HG02870 (cell line): ENCODE results near the gene DAB2IP.

Experiments
- ATAC-seq: cut with Tn5 transposase; IDR thresholded peaks from one replicate; pipeline ENCODE4 v1.9.1; 2021; ENCODE audit warnings: mild to moderate bottlenecking, moderate library complexity; ENCODE audit not compliant: unreplicated experiment

DAB2IP gene

DNA sequence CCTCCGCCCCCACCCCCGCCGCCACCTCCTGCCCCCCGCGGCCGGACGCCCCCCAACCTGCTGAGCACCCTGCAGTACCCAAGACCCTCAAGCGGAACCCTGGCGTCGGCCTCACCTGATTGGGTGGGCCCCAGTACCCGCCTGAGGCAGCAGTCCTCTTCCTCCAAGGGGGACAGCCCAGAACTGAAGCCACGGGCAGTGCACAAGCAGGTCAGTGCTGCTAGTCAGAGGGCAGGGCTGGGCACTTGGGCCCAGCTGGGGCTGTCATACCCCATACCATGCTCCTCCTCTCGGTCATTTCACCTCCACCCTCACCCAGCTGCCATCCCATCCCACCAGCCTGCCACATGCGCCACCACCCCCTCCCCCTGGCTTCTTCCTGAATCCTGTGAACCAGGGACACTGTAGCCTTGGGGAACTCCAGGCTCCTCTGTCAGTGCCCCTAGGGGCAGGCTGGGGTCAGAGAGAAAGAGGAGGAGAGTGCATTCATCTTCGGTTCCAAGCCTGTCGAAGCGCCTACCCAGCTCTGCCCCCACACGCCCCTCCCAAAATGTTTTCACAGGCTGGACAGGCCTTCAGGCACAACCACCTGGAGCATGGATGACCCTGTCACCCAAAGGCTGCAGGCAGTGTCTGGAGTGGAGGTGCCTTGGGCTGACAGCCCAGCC is 122.0 kb downstream of the DAB2IP start:
- no peak for ATAC-seq

DNA sequence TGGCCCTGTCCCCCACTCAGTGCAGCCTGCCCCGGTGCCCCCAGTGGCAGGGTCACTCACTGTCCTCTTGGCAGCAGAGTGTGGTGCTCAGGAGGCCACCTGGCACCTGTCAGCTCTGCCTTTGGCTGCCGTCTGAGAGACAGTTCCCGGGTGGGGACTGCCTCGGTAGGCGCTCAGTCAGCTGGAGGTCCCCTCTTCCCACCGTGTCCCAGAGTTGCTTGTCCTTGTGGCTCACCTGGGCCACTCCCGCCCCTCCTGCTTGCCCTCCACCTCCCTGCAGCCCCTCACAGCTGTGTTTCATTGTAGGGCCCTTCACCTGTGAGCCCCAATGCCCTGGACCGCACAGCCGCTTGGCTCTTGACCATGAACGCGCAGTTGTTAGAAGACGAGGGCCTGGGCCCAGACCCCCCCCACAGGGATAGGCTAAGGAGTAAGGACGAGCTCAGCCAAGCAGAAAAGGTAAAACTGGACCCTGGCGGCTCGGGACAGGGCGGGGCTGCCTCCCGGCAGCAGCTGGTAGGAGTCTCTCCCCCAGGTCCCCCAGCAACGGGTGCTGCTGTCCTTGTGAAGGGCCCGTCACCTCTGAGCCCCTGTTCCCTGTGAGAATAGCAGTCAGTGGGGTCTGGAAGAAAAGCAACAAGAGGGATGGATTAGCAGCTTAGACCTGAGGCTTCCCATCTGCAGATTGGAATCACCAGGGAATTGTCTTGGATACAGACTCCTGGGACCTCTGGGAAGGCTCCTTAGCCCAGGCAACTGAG is 122.7 kb downstream of the DAB2IP start:
- ATAC-seq = no peak

- ATAC-seq = no peak
These were observed 123.5 kb downstream of the DAB2IP start for GRCh38 chr9:121774715-121775613.

GRCh38 chr9:121776001-121776738 is 124.7 kb downstream of the DAB2IP start:
- no peak for ATAC-seq

DNA sequence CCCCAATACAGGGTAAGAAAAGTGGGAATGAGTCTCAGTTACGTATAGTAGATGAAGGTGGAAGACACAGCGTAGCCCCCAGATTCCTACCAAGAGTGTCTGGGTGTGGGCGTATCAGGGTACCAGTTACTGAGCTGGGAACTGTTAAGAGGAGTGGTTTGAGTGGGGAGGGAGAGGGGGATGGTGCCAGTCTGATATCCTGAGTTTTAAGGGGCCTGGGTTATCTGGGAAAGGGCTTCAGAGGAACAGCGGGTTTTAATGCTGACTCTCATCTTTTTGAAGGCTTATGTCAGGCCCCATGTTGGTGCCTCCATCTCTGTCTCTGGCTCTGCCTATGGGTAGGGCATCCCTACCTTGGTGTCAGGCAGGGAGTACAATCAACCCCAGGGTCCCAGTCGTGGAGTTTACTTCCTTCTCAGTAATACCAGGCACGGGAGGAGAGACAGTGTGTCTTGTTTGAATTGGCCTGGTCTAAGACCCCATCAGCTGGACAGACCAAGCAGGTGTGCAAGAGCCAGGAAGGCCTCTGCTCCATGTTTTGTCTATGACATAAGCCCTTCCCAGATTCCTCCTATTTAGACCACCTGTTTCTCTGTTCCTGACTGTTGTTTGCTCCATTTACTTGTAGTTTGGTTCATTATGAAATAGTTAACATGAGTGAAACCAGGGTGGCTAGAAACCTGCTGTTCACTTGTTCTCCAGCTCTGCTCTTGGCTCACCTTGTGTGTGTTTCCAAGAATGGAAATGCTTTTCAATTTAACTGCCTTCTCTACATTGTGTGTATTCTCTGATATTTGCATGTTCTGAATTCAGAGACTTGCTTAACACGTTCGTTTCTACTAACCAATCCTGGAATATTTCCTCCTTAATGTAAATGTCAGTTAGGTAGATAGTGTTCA is 125.6 kb downstream of the DAB2IP start:
- ATAC-seq = no peak

DNA sequence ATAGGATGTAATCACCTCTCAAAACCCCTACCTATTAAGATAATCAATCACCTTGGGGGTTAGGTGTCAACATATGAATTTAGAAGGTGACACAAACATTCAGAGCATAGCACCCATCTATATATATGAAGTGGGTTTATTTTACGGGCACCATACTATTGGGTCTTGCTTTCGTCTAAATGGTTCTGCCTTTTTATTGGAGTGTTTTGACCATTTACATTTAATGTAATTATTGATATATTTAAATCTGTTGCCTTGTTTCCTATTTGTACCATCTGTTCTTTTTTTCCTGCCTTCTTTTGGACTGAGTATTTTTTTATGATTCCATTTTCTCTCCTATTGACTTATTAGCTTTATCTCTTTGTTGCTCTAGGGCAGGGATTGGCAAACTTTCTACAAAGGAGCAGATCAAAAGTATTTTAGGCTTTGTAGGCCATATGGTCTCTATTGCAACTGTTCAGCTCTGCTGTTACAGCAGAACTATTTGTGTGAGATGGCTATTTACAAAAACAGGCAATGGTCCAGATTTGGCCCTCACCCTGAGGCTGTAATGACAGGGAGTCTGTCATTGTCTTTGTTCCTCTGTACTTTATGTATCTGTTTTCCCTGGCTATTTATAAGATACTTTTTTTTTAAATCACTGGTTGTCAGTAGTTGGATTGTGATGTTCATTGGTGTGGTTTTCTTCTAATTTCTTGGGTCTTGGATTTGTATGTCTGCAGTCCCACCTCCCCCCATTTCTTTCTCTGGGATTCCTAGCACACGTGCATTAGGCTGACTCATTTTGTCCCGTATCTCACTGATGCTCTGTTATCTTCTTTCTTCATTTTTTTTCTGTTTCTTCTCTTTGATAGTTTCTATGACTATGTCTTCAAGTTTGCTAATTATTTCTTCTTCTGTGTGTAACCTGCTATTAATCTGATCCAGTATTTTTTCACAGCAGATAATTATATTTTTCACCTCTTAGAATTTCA is 127.1 kb downstream of the DAB2IP start:
- ATAC-seq = no peak

DNA sequence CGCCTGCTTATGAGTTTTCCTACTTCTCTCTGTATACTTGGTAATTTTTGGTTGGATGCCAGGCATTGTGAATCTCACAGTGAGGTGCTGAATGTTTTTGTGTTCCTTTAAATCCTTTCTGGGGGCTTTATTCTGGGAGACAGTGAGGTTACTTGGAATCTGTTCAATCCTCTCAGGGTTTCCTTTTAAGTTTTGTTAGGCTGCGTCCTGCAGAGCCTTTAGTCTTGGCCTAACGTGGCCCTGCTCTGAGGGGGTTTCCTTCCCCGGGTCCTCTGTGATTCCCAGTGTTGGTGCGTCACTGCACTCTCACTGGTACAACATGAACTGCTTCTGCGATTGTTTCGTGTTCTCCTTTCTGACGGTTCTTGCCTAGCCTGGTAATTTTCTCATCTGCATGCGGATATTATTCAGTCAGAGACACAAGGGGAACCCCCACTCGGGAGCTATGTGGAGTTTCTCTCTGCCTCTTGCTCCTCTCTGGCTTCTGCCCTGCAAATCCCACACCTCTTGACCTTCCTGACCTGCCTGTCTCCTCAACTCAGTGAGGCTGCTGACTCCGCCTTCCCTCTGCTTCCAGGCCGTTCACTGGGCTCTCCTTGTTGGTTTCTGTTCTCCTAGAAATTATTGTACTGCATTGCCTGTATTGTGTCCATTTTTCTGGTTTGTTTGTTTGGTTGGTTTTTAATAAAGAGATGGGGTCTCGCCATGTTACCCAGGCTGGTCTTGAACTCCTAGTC is 128.1 kb downstream of the DAB2IP start:
- ATAC-seq = no peak

- no peak for ATAC-seq
These were observed 129.0 kb downstream of the DAB2IP start for GRCh38 chr9:121780177-121781040.

GRCh38 chr9:121781145-121781548 is 129.7 kb downstream of the DAB2IP start:
- no peak for ATAC-seq

GRCh38 chr9:121781701-121782464 is 130.4 kb downstream of the DAB2IP start:
- ATAC-seq = no peak

GRCh38 chr9:121782514-121783110 is 131.2 kb downstream of the DAB2IP start:
- no peak for ATAC-seq

DNA sequence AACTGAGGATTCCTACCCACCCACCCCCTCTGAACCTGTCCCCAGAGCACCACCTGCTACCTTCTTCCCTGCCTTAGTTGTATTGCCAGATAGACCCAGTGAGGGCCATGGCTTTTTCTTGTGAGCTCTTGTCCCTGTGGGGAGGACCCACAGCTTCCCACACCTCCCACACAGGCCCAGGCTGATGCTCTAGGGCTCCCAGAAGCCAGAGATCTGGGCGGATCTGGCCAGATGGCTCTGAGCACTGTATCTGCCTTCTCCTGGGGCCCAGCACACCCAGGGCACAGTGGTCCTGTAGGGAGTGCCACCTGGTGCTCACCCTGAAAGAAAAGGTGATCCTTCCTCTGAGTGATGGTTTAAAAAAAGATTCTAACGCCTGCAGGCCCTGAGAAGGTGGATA is 131.7 kb downstream of the DAB2IP start:
- no peak for ATAC-seq

GRCh38 chr9:121783521-121784507 is 132.4 kb downstream of the DAB2IP start:
- ATAC-seq = no peak

DNA sequence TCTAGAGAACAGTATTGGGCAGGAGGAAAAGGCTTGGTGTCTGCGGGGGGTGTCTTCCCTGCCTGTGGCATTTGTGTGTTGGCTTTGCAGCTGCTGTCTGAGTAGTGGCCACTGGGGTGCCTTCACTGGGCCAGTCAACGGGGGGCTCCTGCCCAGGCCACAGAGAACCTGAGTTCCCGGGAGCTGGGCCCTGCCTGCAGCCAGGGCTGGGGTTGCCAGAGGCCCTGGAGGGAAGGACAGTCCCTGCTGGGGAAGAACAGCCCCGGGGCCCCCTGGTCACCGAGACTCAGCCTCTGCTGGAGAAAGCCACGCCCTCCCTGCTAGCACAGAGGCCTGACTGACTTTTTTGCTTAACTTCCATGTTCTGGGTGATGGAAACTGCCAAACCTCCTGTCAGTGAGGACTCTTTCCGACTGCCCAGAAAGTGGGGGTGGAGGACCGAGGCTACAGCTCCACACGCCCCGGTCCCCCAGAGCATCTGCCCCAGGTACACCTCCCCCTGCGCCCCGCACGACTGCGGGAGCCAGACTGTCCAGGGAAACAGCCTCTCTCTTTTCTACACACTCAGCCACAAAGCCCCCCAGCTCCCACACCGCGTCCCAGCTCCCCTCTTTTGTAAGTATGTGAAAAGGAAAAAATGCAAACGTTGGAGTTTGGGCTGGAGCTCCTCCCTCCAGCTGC is 133.4 kb downstream of the DAB2IP start:
- no peak for ATAC-seq
